ENCODE data around the gene FAM163A.

FAM163A gene

GRCh38 chr1:179856296-179856695, 113.2 kb downstream of the FAM163A start:
- Histone ChIP-seq H3K27me3 (ENCODE audit: control insufficient read depth, insufficient read depth, low read length) (no peaks in the 10 kb centered on the region), H3K27ac (ENCODE audit: low read depth, low read length) (no peak overlapping the region), H3K9ac (ENCODE audit: low read length) (no peak overlapping the region), H3K36me3 (ENCODE audit: control insufficient read depth, insufficient read depth, low read length) (no peaks in the 10 kb centered on the region), H3K4me3 (ENCODE audit: low read length) (no peak overlapping the region), H3K4me1 (ENCODE audit: control insufficient read depth, insufficient read depth, low read length) (no peaks in the 10 kb centered on the region)

- Histone ChIP-seq H3K4me3 (ENCODE audit: low read length) (no peak overlapping the region), H3K4me1 (ENCODE audit: control insufficient read depth, insufficient read depth, low read length) (no peaks in the 10 kb centered on the region), H3K36me3 (ENCODE audit: control insufficient read depth, insufficient read depth, low read length) (no peaks in the 10 kb centered on the region), H3K9ac (ENCODE audit: low read length) (no peak overlapping the region), H3K27ac (ENCODE audit: low read depth, low read length) (no peak overlapping the region), H3K27me3 (ENCODE audit: control insufficient read depth, insufficient read depth, low read length) (no peaks in the 10 kb centered on the region)
Observed at GRCh38 chr1:179857009-179857408, 113.9 kb downstream of the FAM163A start.

- Histone ChIP-seq H3K4me1 (ENCODE audit: control insufficient read depth, insufficient read depth, low read length) (no peaks in the 10 kb centered on the region), H3K9ac (ENCODE audit: low read length) (no peak overlapping the region), H3K36me3 (ENCODE audit: control insufficient read depth, insufficient read depth, low read length) (peaks cover 6% of the 10 kb centered on the region), H3K27ac (ENCODE audit: low read depth, low read length) (no peak overlapping the region), H3K27me3 (ENCODE audit: control insufficient read depth, insufficient read depth, low read length) (no peaks in the 10 kb centered on the region), H3K4me3 (ENCODE audit: low read length) (no peak overlapping the region)
Observed at GRCh38 chr1:179860652-179861051, 117.6 kb downstream of the FAM163A start.

GRCh38 chr1:179865377-179865776, 122.3 kb downstream of the FAM163A start:
- Histone ChIP-seq H3K27me3 (ENCODE audit: control insufficient read depth, insufficient read depth, low read length) (no peaks in the 10 kb centered on the region), H3K9ac (ENCODE audit: low read length) (no peak overlapping the region), H3K4me1 (ENCODE audit: control insufficient read depth, insufficient read depth, low read length) (no peaks in the 10 kb centered on the region), H3K36me3 (ENCODE audit: control insufficient read depth, insufficient read depth, low read length) (peaks cover 9% of the 10 kb centered on the region), H3K4me3 (ENCODE audit: low read length) (no peak overlapping the region), H3K27ac (ENCODE audit: low read depth, low read length) (no peak overlapping the region)
